IPS-NIHi7 (cell line): ENCODE results near the gene FAM114A1.

ENCODE experiments used
- DNase-seq: peaks from one replicate; pipeline ENCODE4 v3.0.0; 2012; ENCODE audit warnings: mixed read lengths; ENCODE audit errors: extremely low spot score

Gene FAM114A1

GRCh38 chr4:38858097-38858420 lies 9.5 kb upstream of the FAM114A1 start:
- no peak for DNase-seq

DNA sequence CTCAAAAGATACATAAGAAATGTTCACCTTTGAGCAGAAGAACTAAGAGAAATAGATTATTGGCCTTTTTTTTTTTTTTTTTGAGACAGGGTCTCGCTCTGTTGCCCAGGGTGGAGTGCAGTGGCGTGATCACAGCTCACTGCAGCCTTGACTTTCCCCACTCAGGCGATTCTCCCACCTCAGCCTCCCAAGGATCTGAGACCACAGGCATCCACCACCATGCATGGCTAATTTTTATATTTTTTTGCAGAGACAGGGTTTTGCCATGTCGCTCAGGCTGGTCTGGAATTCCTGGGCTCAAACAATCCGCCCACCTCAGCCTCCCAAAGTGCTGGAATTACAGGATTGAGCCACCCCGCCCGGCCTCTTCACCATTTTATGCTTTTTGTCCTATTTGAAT lies 8.1 kb upstream of the FAM114A1 start:
- no peak for DNase-seq

- peak; percentile 81 for DNase-seq
These were observed 6.7 kb upstream of the FAM114A1 start for GRCh38 chr4:38860788-38861424.

- no peak for DNase-seq
These were observed 5.8 kb upstream of the FAM114A1 start for GRCh38 chr4:38861791-38862190.

- no peak for DNase-seq
These were observed 2.2 kb upstream of the FAM114A1 start for GRCh38 chr4:38865445-38865844.

DNA sequence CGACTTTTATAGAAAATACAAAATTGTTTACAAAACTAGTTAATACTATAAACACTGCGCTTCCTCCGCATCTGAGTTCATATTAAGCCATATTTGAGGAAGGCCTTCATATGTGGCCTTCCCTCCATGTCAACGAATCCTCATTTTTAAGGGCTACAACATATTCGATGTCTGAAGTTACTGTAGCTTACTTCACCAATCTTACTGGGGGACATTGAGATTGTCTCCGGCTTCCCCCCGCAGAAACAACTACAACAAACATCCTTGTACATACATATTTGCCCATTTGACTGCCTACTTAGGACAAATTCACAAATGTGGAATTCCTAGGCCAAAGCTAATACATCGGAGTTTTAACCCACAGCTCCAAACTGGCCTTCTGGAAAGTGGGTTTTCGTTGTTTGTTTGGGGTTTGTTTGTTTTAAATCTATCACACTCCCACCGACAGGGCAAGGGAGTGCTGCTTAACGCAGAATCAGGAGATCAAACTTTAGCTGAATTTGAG lies 581 bp upstream of the FAM114A1 start:
- no peak for DNase-seq

GRCh38 chr4:38868059-38868960 lies 704 bp downstream of the FAM114A1 start:
- DNase-seq, result peak; percentile 37

DNA sequence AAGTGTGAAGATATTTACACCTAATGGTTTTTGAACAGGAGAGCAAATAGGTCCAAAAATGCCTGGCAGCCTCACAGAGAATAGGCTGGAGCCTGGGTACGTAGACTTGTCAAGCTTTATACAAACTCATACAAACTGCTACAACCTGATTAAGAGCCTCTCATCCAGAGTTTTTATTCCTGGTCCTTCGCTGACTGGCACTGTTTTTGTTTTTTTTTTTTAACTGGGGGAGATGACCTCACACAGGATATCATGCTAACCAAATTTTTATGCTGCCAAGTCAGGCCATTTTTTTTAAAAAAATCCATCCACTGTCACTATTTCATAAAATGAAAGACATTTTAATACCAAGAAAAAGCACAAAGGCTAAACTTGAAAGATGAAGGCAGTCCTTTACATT lies 1.9 kb downstream of the FAM114A1 start:
- no peak for DNase-seq

DNA sequence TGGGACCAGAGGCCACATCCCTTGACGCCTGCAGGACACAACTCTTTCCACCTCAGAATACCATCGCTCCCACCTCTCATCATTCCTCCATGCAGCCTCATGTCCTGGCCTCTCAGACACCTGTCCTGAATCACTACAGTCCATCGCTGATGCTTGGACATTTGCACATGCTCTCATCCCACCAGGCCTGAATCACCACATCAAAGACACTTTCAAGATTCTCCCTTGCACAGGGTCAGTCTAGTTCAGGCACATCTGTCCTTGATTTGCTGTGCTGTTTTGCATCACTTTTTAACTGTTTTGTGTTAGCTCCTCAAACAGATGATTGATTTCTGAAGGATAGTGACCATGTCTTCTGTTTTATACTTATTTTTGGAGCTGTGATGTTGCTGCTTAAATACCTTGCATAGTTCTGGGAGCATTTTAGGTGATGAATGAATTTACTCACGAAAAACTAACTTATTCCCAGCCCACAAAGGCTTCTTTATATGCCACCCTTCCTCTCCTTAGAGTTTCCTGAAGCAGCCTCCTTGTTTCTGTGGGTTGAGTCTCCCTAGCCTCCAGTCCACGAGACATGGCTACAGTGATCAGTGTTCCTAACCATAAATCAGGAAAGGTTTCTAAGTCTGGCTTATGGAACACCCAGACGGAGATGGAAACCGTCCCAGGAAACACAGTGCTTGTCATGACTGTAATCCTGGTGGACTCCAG lies 2.6 kb downstream of the FAM114A1 start:
- no peak for DNase-seq

DNA sequence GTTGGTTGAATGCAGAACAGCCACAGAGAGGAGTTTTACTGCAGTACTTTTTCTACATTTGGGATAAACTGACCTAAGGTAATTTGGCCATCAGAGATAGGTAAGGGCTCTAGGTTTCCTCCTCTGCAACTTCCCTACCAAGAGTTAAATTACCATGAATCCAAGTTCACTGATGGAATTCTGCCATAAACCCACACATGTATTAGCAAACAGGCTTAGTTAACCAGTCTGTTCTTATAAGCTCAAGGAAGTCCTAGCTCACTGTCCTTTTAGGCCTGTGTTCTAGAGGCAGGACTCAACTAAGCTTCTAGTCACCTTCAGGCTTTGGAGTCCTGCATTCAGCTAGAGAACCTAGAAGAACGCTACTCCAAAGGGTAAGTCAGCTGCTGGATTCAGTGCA lies 4.0 kb downstream of the FAM114A1 start:
- DNase-seq, result no peak

GRCh38 chr4:38872620-38873019 lies 5.0 kb downstream of the FAM114A1 start:
- DNase-seq, result no peak

- no peak for DNase-seq
These were observed 5.8 kb downstream of the FAM114A1 start for GRCh38 chr4:38873290-38873944.

DNA sequence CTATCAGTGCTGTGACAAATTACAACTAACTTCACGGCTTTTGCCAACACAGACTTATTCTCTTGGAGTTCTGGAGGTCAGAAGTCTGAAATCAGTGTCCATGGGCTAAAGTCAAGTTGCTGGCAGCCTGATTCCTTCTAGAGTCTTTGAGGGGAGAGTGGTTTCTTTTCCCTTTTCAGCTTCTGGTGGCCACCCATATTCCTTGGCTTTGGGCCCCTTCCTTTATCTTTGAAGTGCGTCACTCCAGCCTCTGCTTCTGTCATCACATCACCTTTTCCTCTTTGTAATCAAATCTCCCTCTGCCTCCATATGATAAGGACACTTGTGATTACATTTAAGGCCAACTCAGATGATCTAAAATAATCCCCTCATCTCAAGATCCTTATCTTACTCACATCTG lies 9.0 kb downstream of the FAM114A1 start:
- DNase-seq, result no peak

GRCh38 chr4:38884254-38884653 lies 16.6 kb downstream of the FAM114A1 start:
- DNase-seq, result no peak

- no peak for DNase-seq
These were observed 21.5 kb downstream of the FAM114A1 start for GRCh38 chr4:38889143-38889542.

DNA sequence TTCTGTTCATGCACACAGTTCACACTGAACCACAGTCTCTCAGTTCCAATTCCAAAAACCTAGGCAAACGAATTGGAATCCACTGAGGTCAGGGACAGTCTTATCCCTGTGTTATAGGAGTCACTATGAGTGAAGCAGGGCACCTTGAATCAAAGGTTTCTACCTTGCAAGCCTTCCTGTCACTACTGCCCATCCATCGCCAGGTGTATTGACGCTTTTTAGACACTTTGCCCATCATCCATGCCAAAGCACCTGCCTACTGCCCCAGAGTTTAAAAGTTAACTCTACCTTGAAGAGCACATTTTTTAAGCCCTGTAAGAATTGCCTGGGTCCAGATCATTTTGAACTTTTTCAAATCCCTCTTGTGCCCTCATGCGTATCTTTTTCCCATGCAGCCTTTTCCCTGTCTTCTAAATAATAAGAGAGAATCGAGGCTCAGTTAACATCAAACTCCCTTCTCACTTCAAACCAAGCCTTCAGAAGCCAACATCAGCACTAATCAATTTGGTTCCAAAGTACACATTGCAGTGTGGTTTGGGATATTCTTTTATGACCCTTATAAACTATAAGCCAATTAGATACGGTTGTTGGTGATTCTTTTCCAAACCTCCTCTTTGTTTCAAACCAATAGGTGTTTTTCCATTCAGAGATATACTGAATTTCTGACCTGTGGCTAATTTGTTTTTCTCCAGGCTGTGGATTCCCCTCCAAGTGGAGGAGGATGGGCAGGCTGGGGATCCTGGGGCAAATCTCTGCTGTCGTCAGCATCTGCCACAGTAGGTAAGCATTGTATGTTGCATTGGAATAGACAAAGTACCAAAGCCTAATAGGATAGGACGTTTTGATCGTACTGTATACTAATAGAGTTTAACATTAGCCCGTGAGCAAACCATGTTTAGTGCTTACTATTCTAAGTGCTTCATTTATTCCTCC lies 23.7 kb downstream of the FAM114A1 start:
- no peak for DNase-seq

- DNase-seq, result no peak
These were observed 26.8 kb downstream of the FAM114A1 start for GRCh38 chr4:38894322-38894982.

DNA sequence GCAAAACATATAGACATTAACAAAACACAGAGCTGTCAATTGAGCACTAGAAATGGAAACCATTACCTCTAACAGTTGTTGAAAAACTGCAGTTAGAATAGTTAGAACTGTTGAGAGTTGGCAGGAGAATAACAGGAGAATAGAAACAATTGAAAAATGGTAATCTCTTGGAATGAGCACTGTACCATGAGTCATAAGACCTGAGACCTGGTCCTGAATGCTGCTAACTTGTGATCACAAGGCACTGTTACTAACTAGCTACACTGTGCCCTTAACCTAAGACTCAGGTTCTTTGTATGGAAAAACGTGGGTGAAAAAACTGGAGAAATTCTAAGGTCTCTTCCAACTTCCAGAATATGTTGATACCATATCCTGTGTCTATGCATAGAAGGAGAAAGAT lies 29.3 kb downstream of the FAM114A1 start:
- DNase-seq, result no peak

DNA sequence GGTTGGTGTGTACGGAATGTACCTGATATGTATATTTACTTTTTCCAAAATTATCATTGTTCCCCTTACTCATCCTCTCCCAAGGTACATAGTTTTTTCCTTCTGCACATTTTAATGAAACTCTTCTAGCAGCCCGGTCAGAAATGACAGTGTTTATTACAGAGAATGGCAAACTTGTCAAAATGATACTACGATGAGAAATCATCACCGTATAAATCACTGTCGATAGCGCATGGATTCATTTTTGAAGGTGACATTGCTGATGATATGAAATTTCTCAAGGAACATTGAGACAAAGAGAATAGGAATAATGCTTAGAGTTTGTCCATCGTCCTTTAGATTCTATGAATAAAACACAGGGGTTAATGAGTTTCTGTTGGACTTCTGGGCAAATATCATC lies 30.6 kb downstream of the FAM114A1 start:
- no peak for DNase-seq

DNA sequence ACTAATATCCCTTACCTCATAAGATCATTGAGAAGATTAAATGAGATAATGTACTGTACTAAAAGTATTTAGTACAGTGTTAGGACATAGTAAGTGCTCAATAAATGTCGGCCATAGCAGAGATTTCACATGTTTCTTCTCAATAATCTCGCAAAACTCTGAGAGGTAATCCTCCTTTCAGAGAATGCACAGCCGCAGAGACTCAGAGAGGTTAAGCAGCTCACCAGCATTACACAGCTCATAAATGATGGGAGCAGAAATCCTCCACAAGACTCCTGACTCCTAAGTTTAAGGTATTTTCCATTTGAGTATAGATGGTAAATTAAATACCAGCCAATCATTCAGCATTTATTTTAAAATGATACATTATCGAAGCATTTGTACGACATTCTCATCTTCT lies 34.6 kb downstream of the FAM114A1 start:
- no peak for DNase-seq
